Activated CD4-positive, alpha-beta T cell treated with anti-CD3 and anti-CD28 coated beads, Interleukin-2, amount 50 U/mL, for 16 hours (primary cell): ENCODE results near the gene TMEM43.

Source experiments
- DNase-seq: peaks from one replicate; pipeline ENCODE4 v3.0.0-alpha.2; 2020

Gene TMEM43

GRCh38 chr3:14181253-14181652, 56.4 kb downstream of the TMEM43 start:
- no peak for DNase-seq

DNA sequence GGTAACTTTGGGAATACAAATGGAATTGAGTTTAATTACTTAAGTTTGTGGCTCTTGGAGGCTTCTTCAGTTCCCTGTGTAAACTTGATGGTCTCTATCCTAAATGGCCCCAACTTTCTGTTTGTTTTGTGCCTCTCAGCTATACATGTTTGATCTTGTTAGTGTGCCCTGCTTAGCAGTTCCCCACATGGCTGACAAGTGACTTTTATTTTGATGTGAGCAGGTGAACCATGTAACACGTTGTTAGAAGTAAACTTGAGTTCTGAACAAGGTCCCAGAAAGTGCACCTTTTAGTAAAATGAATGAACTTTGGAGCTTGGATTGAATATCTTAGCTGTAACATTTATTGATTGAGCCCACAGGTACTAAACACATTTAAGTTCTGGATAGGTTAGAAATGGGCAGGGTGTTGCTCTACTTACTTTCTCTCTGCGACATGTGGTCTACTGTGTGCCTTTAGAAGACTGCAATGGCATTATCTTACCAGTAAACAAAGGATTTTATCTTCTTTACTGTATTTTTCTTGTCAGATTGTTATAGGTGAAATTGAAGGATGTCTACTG, 58.2 kb downstream of the TMEM43 start:
- DNase-seq, result no peak

DNA sequence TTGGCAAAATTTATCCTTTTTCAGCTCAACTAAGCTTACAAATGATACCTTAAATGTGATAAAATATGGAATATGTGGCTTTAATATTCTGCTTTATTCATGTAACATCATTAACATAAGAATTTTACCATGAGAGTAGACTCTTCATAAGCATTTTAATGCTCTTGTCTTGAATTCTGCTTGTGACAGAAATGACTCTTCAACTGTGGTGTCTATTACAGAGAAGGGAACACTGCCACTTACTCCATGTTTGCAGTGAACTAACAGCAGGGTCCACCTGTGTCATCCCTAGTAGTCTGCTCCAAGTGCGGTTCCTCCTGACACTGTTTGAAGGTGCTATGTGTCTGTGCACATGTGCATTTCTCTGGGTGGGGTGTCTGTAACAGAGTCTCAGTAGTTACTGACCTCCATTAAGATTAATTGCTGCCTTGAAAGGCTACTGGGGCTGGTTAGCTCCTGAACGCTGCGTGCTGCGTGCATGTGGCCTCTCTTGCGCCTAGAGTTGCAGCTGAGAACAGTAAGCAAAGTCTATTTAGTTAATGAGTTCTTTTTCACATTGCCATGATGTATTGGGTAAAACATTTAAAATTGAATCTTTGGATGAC, 62.1 kb downstream of the TMEM43 start:
- DNase-seq, result no peak

- no peak for DNase-seq
Observed at GRCh38 chr3:14188041-14188754, 63.3 kb downstream of the TMEM43 start.
